Measurements from ENCODE around the gene PSMA7. TPM values are rescaled to one million over a fixed set of nuclear protein-coding genes. Genes with fewer than 3 reads are reported as not detected.

PSMA7 gene
- total and polyA plus RNA-seq, 2 of the 8 experiments (the other 6 are each of a cell fraction or from before 2014, with no cell fraction given): 361 to 648 TPM

- CTCF ChIA-PET (ENCODE audit: partially characterized antibody): interaction anchor here (2.7 kb wide), 1 partner anchor 13 kb away, joined by 7 read pairs; no protein-coding TSS in a partner anchor
- POLR2A ChIA-PET (ENCODE audit: partially characterized antibody): interaction anchor here (0.6 to 0.7 kb wide), 2 partner anchors 45 to 71 kb away, joined by 3 read pairs; partner anchors contain the start of genes LSM14B and OSBPL2
- peaks cover 3 to 5% of the 10 kb centered on the region in 2 experiments for H4K20me1 ChIP-seq (replicated peaks in 1 of 2; ENCODE audit: control insufficient read depth in 1 of 2, insufficient read depth in 2 of 2, low read length in 2 of 2)
- H3K56ac ChIP-seq (replicated peaks; ENCODE audit: insufficient read length, low read depth, low read length): no peak overlapping the region
- H3K79me1 ChIP-seq (ENCODE audit: low read depth, low read length): no peaks in the 10 kb centered on the region
- no peaks in the 10 kb centered on the region for H3K27me3 ChIP-seq (replicated peaks in 1 of 4; ENCODE audit: control insufficient read depth in 3 of 4, extremely low read depth in 1 of 4, insufficient read depth in 3 of 4, low read length in 3 of 4)
- no peak overlapping the region for H4K91ac ChIP-seq (replicated peaks; ENCODE audit: insufficient read length, low read length)
- H3K18ac ChIP-seq (ENCODE audit: extremely low read depth, low read length): no peak overlapping the region
- no peaks in the 10 kb centered on the region for H3K23me2 ChIP-seq (ENCODE audit: low read depth, low read length)
- WGBS, 2 experiments (ENCODE audit: extremely low coverage in 1 of 2, insufficient coverage in 1 of 2, insufficient read length in 1 of 2, insufficient replicate concordance in 2 of 2, low coverage in 1 of 2, low lambda C conversion rate in 2 of 2, missing lambda C conversion rate in 1 of 2): 91% methylated on average over 10 of the region's 10 CpGs; no CpG with 5 or more reads in 1 of the 2 experiments
- no peaks in the 10 kb centered on the region for H3K4me1 ChIP-seq (replicated peaks in 1 of 4; ENCODE audit: control insufficient read depth in 3 of 4, insufficient read depth in 4 of 4, low read length in 3 of 4)
- no peak overlapping the region for H3K4ac ChIP-seq (replicated peaks; ENCODE audit: insufficient read length, low read depth, low read length)
- TF ChIP-seq ZNF274 (IDR thresholded peaks at IDR 0.05; ENCODE audit: borderline replicate concordance, extremely low read depth, low read length) (no peak), KDM5A (IDR thresholded peaks at IDR 0.05; ENCODE audit: low read length) (no peak), POLR2A (IDR thresholded peaks at IDR 0.05; ENCODE audit: control extremely low read depth in 1 of 2, low read depth in 2 of 2, low read length in 2 of 2) (no peak), KDM1A (IDR thresholded peaks at IDR 0.05; ENCODE audit: borderline replicate concordance, low read length) (no peak), SIN3A (conservative IDR thresholded peaks at IDR 0.05 in 1 of 2, IDR thresholded peaks at IDR 0.05 in 1 of 2; ENCODE audit: low read depth in 1 of 2, low read length in 2 of 2) (no peak), SAP30 (IDR thresholded peaks at IDR 0.05; ENCODE audit: insufficient read depth, insufficient replicate concordance, low read length) (no peak), CTBP2 (IDR thresholded peaks at IDR 0.05; ENCODE audit: borderline replicate concordance, insufficient read depth, insufficient read length, low read length) (no peak)
- TF ChIP-seq, protein P1, sequence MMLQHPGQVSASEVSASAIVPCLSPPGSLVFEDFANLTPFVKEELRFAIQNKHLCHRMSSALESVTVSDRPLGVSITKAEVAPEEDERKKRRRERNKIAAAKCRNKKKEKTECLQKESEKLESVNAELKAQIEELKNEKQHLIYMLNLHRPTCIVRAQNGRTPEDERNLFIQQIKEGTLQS (IDR thresholded peaks at IDR 0.05; ENCODE audit: insufficient read depth, low read depth, low read length): no peak
- H3K4me2 ChIP-seq (ENCODE audit: insufficient read depth in 1 of 2, low read depth in 2 of 2, low read length in 2 of 2): no peak overlapping the region
- H2AK5ac ChIP-seq (ENCODE audit: low read depth, low read length): no peak overlapping the region
- H2BK15ac ChIP-seq (ENCODE audit: low read length): no peak overlapping the region
- H4K8ac ChIP-seq (ENCODE audit: extremely low read depth, insufficient read depth, low read length): peak overlapping the region; percentile 53; the same call in 1 of the 2 replicates
- H2BK20ac ChIP-seq (ENCODE audit: low read length): no peak overlapping the region
- peaks cover 0 to 7% of the 10 kb centered on the region in 2 experiments; a peak in 1 of 4 replicates for H3K79me2 ChIP-seq (ENCODE audit: control insufficient read depth in 1 of 2, insufficient read depth in 2 of 2, low read length in 2 of 2)
- no peak overlapping the region for H3K23ac ChIP-seq (ENCODE audit: insufficient read length)
- no peak overlapping the region for H2BK12ac ChIP-seq (ENCODE audit: low read depth, low read length)
- H3K27ac ChIP-seq (ENCODE audit: low read depth, low read length): no peak overlapping the region
- H3K14ac ChIP-seq (ENCODE audit: insufficient read length): no peak overlapping the region
- H2BK5ac ChIP-seq (ENCODE audit: low read depth, low read length): no peak overlapping the region
- DNase-seq (ENCODE audit: low read depth in 1 of 2, low spot score in 2 of 2) (no peak), FAIRE-seq (no peak)
- no peak overlapping the region for H4K5ac ChIP-seq (ENCODE audit: insufficient read length, low read depth, low read length)
- H3K9ac ChIP-seq (replicated peaks in 1 of 4; ENCODE audit: extremely low read depth in 1 of 4, low read depth in 3 of 4, low read length in 3 of 4): no peak overlapping the region
- H2AFZ ChIP-seq (ENCODE audit: low read length): no peak overlapping the region
- H3K9me3 ChIP-seq (ENCODE audit: insufficient read depth in 2 of 2, low read depth in 1 of 2, low read length in 1 of 2): no peaks in the 10 kb centered on the region
- peaks cover 0 to under 1% (median 0%) of the 10 kb centered on the region in 4 experiments; a peak in 2 of 8 replicates for H3K36me3 ChIP-seq (ENCODE audit: control insufficient read depth in 2 of 4, insufficient read depth in 4 of 4, low read length in 3 of 4)
- no peak overlapping the region for H2BK120ac ChIP-seq (replicated peaks; ENCODE audit: low read depth, low read length)
- H3K4me3 ChIP-seq (ENCODE audit: extremely low read depth in 1 of 4, insufficient read depth in 2 of 4, low read depth in 3 of 4, low read length in 4 of 4): no peak overlapping the region
Observed at GRCh38 chr20:62192635-62193034, 49.4 kb upstream of the PSMA7 start.
